ENCODE data around the gene FAM20C.
"Not testable (repeated sequence)": the region's sequence is repeated elsewhere in the genome, so short reads cannot be mapped to it uniquely, and the experiment has no call there.

Gene FAM20C

DNA sequence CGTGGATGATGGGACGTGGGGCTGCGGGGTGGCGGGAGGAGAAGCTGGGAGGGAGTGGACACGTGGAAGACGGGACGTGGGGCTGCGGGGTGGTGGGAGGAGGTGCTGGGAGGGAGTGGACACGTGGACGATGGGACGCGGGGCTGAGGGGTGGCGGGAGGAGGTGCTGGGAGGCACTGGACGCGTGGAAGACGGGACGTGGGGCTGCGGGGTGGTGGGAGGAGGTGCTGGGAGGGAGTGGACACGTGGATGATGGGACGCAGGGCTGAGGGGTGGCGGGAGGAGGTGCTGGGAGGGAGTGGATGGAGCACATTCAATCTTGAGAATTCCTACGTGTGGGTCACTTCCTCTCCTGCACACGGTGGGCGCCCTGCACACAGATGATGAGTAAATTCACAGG, 104.8 kb downstream of the FAM20C start:
- ATAC-seq: not testable (repeated sequence)

DNA sequence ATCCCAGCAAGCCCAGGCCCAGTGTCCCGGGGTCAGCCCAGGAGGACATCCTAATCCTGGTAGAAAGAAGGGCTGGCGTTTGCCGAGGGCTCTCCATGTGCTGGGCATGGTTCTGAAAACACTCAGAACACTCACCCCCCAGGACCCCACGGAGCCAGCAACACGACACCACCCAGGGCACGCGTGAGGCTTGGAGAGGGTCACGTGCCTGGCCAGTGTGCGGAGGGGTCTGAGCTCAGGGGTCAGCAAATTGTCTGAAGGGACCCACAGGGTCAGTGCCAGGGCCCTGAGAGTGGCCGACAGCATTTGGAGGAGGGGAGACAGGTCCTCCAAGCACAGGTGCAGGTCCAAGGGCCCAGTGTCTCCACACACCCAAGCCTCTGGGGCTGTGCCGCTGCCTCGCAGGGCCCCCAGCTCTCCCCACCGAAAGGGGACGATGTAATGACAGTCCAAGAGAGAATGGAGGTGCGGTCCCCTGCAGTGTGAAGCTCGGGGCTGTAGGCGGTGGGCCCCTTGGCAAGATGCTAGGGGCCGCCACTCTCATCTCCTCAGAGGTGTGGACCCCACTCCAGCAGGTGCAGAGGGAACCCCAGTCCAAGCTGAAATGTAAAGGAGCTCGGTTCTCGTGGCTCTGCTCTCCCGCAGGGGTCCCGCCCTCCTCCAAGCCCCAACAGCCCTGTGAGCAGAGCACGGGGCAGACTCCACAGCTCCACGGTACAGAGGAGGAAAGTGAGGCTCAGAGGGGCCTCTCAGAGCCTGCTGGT, 105.4 kb downstream of the FAM20C start:
- no peak for ATAC-seq

DNA sequence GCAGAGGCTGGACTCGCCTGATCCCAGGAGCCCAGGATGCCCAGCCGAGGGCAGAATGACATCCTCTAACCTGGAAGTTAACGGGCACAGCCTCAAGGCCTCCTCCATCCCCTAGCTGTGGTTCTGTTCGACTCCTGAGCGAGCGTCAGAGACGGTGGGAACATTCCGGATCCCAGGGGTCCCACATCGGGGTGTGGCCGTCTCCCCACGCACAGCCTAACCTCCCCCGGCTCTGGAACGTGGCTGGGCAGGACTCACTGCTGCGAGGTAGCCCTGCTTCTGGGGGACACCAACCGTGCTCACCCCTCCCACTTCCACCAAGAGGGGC, 106.0 kb downstream of the FAM20C start:
- no peak for ATAC-seq

DNA sequence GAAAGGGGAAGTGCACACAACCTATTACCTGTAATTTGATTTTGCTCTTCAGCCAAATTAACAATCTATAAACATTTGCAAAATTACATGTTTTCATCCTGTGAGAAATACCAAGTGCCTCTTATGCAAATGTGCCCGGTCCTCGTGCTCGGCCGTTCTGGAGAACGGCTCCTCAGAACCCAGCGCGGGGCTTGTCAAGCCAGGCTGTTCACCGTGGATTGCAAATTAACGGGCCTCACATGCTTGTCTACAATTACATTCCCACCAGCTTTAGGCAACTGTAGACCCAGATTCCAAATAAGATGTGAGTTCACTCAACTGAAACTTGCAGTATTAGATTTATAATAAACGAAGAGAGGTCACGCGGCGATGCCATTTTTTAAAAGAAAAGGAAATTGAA, 106.4 kb downstream of the FAM20C start:
- ATAC-seq: no peak

DNA sequence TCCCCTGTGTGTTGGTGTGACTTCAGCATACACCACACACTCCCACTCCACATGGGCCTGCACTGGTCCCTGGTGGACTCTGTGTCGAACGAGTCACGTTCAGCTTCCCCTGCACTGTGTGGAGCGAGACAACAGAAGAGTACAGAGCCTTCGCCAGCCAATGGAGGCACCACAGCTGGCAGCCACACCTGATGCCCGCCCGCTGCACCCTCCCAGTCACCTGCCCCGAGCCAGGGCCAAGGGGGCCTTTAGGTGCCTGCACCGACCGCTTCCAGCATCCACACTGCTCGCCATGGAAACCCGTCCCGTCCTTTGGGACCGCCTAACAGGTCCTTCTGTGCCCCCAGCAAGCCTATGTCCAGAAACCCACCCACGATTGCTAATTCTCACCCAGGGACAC, 106.8 kb downstream of the FAM20C start:
- no peak for ATAC-seq

DNA sequence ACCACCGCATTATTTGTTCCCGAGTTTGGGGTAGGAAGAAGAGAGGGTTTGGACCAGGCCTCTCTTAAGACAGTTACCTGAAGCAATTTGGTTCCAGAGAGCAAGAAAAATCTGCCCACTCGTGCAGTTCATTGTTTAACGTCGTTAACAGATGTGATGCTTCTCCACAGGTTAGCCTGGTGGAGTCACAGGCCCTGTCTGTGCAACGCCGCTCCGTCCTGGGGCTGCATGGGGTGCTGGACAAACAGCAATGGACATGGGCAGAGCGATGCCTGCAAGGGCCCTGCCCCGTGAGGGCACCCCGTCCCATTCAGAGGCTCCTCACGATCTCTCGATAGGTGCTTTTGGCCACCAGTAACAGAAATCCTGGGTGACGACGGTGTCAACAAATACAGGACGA, 107.3 kb downstream of the FAM20C start:
- no peak for ATAC-seq

DNA sequence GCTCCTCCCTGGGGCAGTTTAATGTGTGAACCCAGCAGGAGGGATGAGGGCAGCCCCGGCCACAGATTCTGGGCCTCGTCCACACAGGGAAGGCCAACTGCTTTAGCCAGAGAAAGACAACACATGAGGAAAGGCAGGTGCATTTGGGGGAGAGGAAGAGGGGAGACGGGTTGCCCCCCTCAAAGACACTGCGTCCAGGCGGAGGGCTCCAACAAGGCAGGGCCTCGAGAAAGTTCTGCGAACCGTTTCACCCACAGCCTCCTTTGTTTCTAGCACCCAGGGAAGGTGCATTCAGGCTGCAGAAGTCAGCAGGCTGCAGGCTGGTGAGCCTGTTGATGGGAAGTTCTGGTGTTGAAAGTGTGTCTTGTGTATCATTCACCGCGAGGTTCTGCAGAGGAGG, 107.7 kb downstream of the FAM20C start:
- no peak for ATAC-seq

DNA sequence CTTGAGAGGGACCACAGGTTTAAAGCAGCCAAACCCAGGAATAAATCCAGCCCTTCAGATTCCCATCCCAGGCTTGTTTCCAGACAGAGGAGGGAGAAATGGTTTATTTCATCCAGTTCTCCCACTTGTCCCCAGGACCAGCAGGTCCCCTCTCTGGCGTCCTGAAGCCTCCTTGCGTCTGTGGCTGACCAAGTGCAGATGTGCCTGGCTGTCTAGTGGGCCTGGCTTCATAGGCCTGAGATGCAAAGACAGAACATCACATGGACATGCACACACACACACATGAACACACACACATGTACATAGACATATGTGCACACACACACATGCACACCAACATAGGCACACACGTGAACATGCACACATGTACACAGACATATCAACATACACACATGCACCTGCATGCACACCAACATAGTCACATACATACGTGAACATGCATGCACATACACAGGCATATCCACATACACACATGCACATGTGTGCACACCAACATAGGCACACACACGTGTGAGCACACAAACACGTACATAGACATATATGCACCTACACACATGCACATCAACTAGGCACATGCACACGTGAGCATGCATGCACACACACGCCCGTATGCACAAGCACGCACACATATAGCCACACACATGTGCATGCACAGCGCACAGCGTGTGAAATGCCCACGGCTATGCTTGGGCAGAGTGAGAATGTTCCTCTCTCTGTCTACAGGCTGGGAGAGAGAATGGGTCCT, 108.3 kb downstream of the FAM20C start:
- no peak for ATAC-seq

DNA sequence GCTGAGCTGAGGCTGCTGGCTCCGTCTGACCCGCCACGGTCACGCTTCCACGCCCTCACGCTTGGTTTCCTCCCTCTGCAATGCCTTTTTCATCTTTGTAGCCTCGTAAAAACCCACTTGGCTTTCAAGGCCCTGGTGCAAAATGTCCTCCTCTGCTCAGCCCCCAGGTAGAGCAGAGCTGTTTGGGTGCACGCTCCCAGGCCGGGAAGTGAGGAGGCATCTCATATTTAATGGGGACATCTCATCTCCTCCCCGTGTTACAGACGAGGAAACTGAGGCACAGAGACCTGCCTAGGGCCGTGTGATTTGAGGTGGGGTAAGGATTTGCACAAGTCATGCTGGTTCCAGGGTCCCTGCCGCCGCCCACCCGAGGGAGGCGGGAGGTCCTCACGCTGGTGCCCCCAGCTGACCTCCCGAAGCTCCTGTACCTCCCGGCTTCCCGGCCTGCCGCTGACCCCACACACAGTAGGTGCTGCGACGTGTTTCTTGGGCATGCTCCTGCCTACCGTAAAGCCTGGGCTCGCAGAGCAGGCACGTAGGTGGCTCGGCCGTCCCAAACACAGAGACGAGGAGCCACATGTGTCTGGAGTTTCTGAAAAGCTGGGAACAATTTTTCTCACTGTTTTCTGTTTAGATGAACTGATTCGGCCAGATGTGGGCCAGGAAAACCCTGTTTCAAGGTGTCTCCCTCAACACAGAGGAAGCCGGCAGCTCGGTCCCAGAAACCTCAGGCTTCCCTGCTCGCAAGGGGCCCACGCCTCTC, 109.1 kb downstream of the FAM20C start:
- no peak for ATAC-seq

DNA sequence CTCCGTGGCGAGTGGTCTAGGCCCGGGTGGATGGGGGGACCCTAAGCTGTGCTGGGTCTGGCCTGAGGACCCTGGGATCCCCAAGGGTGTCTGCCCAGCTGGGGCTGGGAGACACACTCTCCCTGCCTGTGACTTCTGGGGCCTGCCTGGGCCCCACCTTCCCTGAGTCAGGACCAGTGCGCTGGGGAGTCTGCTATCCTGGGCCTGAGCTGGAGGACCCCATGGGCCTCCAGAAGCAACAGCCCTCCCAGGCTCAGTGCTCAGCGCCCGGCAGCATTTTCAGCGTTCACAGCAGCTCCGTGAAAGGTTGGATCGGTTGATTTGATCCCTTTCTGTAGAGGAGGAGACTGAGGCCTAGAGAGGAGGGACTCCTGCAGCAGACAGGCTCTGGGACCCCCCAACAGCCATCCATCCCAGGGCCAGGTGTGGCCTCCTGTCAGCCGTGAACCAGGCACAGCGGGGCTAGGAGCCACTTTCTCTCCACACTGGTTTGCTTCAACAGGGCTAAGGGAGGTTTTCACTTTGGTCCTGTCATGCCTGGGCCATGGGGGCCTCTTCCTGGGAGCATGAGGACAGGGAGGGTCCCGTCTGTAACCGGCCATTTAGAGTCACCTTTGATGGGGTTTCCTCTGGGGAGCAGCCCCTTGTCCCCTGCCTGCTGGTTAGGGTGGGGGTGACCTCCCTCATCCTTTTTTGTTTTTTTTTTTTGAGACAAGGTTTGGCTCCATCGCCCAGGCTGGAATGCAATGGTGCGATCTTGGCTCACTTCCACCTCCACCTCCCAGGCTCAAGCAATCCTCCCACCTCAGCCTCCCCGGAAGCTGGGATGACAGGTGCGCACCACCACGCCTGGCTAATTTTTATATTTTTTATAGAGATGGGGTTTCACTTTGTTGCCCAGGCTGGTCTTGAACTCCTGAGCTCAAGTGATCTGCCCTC, 110.0 kb downstream of the FAM20C start:
- no peak for ATAC-seq

DNA sequence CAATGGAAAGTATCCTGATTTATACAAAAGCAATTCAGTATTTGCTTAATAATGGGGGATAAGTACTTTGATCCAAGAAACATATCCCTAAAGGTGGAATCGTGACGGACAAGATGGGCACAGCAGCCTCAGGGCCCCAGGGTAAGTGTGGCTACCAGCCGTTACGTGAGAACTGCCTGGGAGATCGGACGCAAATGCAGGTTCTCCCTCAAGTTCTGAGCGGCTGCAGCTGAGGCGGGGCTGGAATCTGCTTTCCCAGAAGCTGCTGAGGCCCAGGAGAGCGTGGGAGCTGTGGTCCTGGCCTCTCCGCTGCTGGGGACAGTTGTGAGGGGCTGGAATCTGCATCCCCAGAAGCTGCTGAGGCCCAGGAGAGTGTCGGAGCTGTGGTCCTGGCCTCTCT, 111.1 kb downstream of the FAM20C start:
- no peak for ATAC-seq

DNA sequence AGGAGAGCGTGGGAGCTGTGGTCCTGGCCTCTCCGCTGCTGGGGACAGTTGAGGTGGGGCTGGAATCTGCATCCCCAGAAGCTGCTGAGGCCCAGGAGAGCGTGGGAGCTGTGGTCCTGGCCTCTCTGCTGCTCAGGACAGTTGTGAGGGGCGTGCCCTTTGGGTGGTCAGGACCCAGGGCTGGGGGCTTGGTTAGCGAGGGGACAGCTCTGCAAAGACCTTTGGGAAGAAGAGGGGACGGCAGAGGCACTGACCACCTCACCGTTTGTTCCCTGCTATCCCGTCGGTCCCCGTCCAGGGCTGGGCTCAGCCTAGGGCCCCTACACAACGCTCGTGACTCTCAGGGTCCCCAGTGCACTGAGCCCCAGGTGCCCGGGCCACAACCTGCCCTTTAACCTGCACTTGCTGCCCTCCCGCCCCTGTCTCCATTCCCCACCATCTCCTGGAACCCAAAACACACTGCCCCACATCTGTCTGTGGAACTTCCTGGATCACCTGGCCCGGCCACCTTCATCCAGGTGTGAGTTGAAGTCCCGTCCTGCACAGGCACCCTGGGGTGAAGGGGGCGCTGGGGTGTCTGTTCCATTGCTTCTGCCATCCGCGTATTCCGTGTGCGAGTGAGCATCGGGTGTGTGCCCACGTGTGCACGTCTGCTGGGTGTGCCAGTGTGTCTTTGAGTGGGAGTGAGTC, 111.7 kb downstream of the FAM20C start:
- ATAC-seq: no peak

DNA sequence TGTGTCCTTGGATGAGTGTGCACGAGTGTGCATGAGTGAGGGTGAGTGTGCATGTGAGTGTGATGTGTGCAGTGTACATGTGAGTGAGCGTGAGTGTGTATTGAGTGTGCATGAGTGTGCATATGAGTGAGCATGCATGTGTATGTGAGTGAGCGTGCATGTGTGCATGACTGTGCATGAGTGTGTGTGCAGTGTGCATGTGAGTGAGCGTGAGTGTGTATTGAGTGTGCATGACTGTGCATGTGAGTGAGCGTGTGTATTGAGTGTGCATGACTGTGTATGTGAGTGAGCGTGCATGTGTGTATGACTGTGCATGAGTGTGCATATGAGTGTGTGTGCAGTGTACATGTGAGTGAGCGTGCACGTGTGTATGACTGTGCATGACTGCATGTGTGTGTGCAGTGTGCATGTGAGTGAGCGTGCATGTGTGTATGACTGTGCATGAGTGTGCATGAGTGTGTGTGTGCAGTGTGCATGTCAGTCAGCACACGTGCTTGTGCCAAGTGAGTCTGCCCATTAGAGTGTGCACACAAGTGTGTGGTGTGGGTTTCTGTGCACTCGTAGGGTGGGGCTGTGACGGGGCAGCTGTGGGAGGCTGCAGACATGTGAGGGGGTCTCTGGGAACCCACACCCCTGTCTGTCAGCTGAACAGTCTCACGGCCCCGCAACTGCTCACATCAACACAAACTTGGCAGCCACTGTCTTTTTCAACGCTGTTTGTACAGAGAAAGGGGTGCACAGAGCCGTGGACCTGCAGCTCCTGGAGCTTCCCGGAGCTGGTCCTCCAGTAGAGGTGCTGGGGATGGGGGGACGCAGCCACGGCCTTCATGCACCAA, 112.4 kb downstream of the FAM20C start:
- no peak for ATAC-seq

DNA sequence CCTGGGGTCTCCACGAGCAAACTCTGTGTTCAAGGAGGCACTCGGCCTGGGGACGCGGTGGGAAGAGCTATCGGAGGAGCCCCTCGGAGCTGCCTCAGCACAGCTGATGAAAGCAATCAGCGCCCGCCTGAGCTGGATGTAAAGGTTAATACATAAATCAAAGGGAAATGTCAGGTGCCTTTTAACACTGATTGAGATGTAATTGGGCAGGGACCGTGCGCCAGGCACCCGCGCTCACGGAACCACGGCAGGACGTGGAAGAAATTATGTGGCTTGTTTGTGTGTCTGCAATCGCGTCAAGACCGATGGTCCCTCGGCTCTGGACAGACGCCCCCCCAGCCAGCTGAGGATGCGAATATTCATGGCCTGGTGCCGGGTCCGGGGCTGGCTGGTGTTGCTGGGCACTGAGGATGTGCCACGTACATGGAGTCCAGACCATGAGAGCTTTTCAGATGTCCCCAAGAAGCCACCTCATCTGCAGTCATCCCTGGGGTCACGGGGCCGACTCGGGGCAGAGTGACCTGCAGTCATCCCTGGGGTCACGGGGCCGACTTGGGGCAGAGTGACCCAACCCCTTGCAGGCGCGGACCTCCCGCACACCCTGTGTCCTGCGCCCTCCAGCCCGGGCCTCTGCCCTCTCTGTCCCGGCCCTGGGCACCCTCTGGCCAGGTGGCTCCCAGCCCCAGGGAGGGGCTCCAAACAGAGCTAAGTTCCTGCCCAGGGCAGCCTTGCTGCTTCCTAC, 113.2 kb downstream of the FAM20C start:
- no peak for ATAC-seq

DNA sequence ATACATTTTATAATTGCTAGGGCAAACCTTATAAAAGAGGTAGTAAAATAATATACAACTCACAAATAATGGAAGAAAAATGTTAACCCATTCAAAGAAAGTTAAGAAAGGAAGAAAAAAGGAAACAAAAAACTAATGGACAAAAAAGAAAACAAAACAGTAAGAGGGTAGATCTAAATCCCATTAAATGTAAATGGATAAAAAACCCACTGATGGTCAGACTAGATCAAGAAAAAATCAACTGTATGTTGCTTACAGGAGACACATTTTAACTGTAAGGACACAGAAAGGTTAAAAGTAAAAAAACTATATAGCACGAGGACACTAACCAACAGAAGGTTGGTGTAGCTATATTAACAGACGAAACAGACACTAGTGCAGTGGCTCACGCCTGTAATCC, 115.6 kb downstream of the FAM20C start:
- no peak for ATAC-seq

DNA sequence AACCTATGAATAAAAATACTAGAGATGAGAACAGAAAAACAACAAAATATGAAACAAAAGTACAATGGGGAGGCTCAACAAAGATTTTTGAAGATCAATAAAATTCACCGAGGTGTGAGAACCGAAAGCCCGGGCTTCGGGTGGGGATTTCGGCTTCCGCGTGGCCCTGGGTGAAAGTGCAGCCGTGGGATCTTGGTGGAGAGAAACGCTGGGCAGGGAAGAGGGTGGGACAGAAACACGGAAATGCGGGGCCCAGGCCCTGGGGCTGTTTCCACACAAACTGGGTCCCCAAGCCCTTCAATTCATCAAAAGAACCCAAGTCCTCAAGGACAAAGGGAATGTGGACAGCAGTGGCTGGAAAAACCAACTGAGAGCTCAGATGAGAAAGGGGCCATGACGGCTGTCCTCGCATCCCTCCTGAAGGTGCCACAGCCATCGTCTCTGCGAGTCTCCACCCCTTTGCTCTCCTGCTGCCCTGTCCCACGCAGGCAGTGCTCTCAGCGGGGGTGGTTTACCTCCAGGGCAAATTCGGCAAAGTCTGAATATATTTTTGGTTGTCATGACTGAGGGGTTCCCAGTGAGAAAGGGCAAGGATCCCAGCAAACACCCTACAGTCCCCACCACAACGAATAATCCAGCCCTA, 117.3 kb downstream of the FAM20C start:
- ATAC-seq: no peak

Measured in activated CD4-positive, CD25-positive, alpha-beta regulatory T cell treated with anti-CD3 and anti-CD28 coated beads, Interleukin-2, amount 50 U/mL, for 24 hours (primary cell).